Karpas-422 (cell line): ENCODE measurements around the gene NDUFB5. TPM values are rescaled to one million over a fixed set of nuclear protein-coding genes. Genes with fewer than 3 reads are reported as not detected.

ENCODE experiments used
- DNase-seq: peaks from one replicate; pipeline ENCODE4 v3.0.0-alpha.2; 2015
- H2AFZ ChIP-seq: fragments of 200-600 bp; sonication (generic); 2 replicates; pipeline ENCODE4 v1.6.1; 2014; ENCODE audit warnings: antibody characterized with exemption, low read length, mixed read lengths
- H3K27ac ChIP-seq: fragments of 200-600 bp; sonication (generic); 2 replicates; pipeline ENCODE4 v1.5.1; 2014; ENCODE audit warnings: mild to moderate bottlenecking, low read length, moderate library complexity
- H3K27me3 ChIP-seq: fragments of 200-600 bp; sonication (generic); 2 replicates; pipeline ENCODE4 v1.6.1; 2014; ENCODE audit warnings: low read length, mixed read lengths
- H3K36me3 ChIP-seq: fragments of 200-600 bp; sonication (generic); 2 replicates; pipeline ENCODE4 v1.6.1; 2014; ENCODE audit warnings: low read length, mixed read lengths; ENCODE audit not compliant: insufficient read depth
- H3K4me1 ChIP-seq: fragments of 200-600 bp; sonication (generic); 2 replicates; pipeline ENCODE4 v1.6.1; 2014; ENCODE audit warnings: mild to moderate bottlenecking, low read length, mixed read lengths
- H3K4me2 ChIP-seq: fragments of 200-600 bp; sonication (generic); 2 replicates; pipeline ENCODE4 v1.6.1; 2014; ENCODE audit warnings: low read length, low read depth, mild to moderate bottlenecking; ENCODE audit not compliant: poor library complexity, severe bottlenecking
- H3K4me3 ChIP-seq: fragments of 200-600 bp; sonication (generic); 2 replicates; pipeline ENCODE4 v1.5.1; 2014; ENCODE audit warnings: mild to moderate bottlenecking, antibody characterized with exemption, low read length, mixed read lengths
- H3K79me2 ChIP-seq: fragments of 200-600 bp; sonication (generic); 2 replicates; pipeline ENCODE4 v1.6.1; 2014; ENCODE audit warnings: mild to moderate bottlenecking, low read length, mixed read lengths
- H3K9ac ChIP-seq: fragments of 200-600 bp; sonication (generic); 2 replicates; pipeline ENCODE4 v1.6.0; 2014; ENCODE audit warnings: low read length
- H3K9me2 ChIP-seq: fragments of 200-600 bp; sonication (generic), shearing (Covaris generic); replicated peaks from 2 replicates; pipeline ENCODE4 v1.6.0; 2014; ENCODE audit warnings: mild to moderate bottlenecking, low read length, moderate library complexity; ENCODE audit not compliant: insufficient read depth
- H3K9me3 ChIP-seq: fragments of 300-700, 200-600 bp; sonication (generic); 2 replicates; pipeline ENCODE4 v1.6.1; 2014; ENCODE audit warnings: low read length, mixed read lengths
- H4K20me1 ChIP-seq: fragments of 200-600 bp; sonication (generic); 2 replicates; pipeline ENCODE4 v1.6.1; 2014; ENCODE audit warnings: mild to moderate bottlenecking, antibody characterized with exemption, low read length, low read depth; ENCODE audit not compliant: insufficient read depth
- total RNA-seq: library from RNA; depleted of rRNA; stranded (reverse); fragments of >200 nt; shearing (Covaris generic); gene quantifications from 2 replicates; pipeline ENCODE4 v1.2.3, GENCODE V29; 2014; ENCODE audit warnings: low replicate concordance; rRNA removed

NDUFB5 gene
- 132 and 137 TPM in 2 replicates for total RNA-seq

- Histone ChIP-seq H3K27ac (peak within 1 kb of the TSS; percentile 89), H3K27me3 (no peaks in the 10 kb centered on the region), H3K79me2 (peaks cover 86% of the 10 kb centered on the region), H4K20me1 (no peaks in the 10 kb centered on the region), H3K9me2 (no peaks in the 10 kb centered on the region), H3K9ac (peak within 1 kb of the TSS; percentile 90), H3K4me3 (peak within 1 kb of the TSS; percentile 88), H3K4me1 (peaks cover 53% of the 10 kb centered on the region), H3K4me2 (peak within 1 kb of the TSS; percentile 84), H2AFZ (peak within 1 kb of the TSS; percentile 54; the same call in 1 of the 2 replicates), H3K9me3 (no peaks in the 10 kb centered on the region), H3K36me3 (peaks cover 28% of the 10 kb centered on the region)
- DNase-seq: peak; percentile 99
Measured at GRCh38 chr3:179604321-179605078, at the start of gene NDUFB5, which contains the start of gene MRPL47. Gene NDUFB5 (plus strand): TSS chr3:179604794. CDS start chr3:179604816, 22 bp downstream. Gene MRPL47 (minus strand): TSS chr3:179604638. CDS start chr3:179604624, 14 bp downstream.

GRCh38 chr3:179558742-179559364 lies 45.7 kb upstream of the NDUFB5 start:
- peak; percentile 85 for DNase-seq
- Histone ChIP-seq H3K9ac (no peak overlapping the region), H2AFZ (no peak overlapping the region), H3K27me3 (no peaks in the 10 kb centered on the region), H3K9me3 (no peaks in the 10 kb centered on the region), H3K27ac (no peak overlapping the region), H4K20me1 (no peaks in the 10 kb centered on the region; the same call in 1 of the 2 replicates), H3K4me3 (no peak overlapping the region), H3K9me2 (no peaks in the 10 kb centered on the region), H3K4me1 (peaks cover 11% of the 10 kb centered on the region), H3K36me3 (no peaks in the 10 kb centered on the region), H3K79me2 (peaks cover 4% of the 10 kb centered on the region), H3K4me2 (no peak overlapping the region)

GRCh38 chr3:179560791-179561190 lies 43.8 kb upstream of the NDUFB5 start:
- H2AFZ ChIP-seq: no peak overlapping the region
- no peaks in the 10 kb centered on the region for H3K9me3 ChIP-seq
- no peak overlapping the region for H3K4me3 ChIP-seq
- H3K27ac ChIP-seq: no peak overlapping the region
- H3K36me3 ChIP-seq: no peaks in the 10 kb centered on the region
- H3K4me1 ChIP-seq: peaks cover 29% of the 10 kb centered on the region
- H3K9me2 ChIP-seq: no peaks in the 10 kb centered on the region
- no peak for DNase-seq
- peaks cover 23% of the 10 kb centered on the region for H3K79me2 ChIP-seq
- H4K20me1 ChIP-seq: no peaks in the 10 kb centered on the region; the same call in 1 of the 2 replicates
- no peak overlapping the region for H3K4me2 ChIP-seq
- H3K27me3 ChIP-seq: no peaks in the 10 kb centered on the region
- no peak overlapping the region for H3K9ac ChIP-seq

GRCh38 chr3:179562591-179563270 lies 41.9 kb upstream of the NDUFB5 start, which contains the start of gene ACTL6A:
Gene ACTL6A (plus strand): TSS chr3:179562926. CDS start chr3:179563093, 167 bp downstream.
- Histone ChIP-seq H3K4me2 (peak within 1 kb of the TSS; percentile 84), H2AFZ (peak within 1 kb of the TSS; percentile 71; the same call in 1 of the 2 replicates), H3K4me3 (peak within 1 kb of the TSS; percentile 68), H3K36me3 (no peaks in the 10 kb centered on the region), H3K9me3 (no peaks in the 10 kb centered on the region), H3K4me1 (peaks cover 35% of the 10 kb centered on the region), H3K79me2 (peaks cover 42% of the 10 kb centered on the region), H3K27ac (peak within 1 kb of the TSS; percentile 81), H4K20me1 (no peaks in the 10 kb centered on the region; the same call in 1 of the 2 replicates), H3K9me2 (no peaks in the 10 kb centered on the region), H3K9ac (peak within 1 kb of the TSS; percentile 94), H3K27me3 (no peaks in the 10 kb centered on the region)
- peak; percentile 100 for DNase-seq

GRCh38 chr3:179563271-179563783 lies 41.3 kb upstream of the NDUFB5 start:
- Histone ChIP-seq H3K79me2 (peaks cover 48% of the 10 kb centered on the region), H4K20me1 (no peaks in the 10 kb centered on the region; the same call in 1 of the 2 replicates), H3K9ac (peak overlapping the region; percentile 94), H3K9me3 (no peaks in the 10 kb centered on the region), H3K4me1 (peaks cover 35% of the 10 kb centered on the region), H3K27me3 (no peaks in the 10 kb centered on the region), H3K9me2 (no peaks in the 10 kb centered on the region), H3K4me2 (peak overlapping the region; percentile 78), H3K36me3 (no peaks in the 10 kb centered on the region), H3K4me3 (peak overlapping the region; percentile 68), H3K27ac (peak overlapping the region; percentile 81), H2AFZ (no peak overlapping the region)
- peak; percentile 89 for DNase-seq

GRCh38 chr3:179565496-179565895 lies 39.1 kb upstream of the NDUFB5 start:
- no peaks in the 10 kb centered on the region for H3K9me2 ChIP-seq
- peaks cover 70% of the 10 kb centered on the region for H3K79me2 ChIP-seq
- H3K9ac ChIP-seq: peak overlapping the region; percentile 46
- peak; percentile 68 for DNase-seq
- peaks cover 30% of the 10 kb centered on the region for H3K4me1 ChIP-seq
- peaks cover 17% of the 10 kb centered on the region; the same call in 1 of the 2 replicates for H3K36me3 ChIP-seq
- peak overlapping the region; percentile 78 for H3K4me2 ChIP-seq
- no peak overlapping the region for H2AFZ ChIP-seq
- no peaks in the 10 kb centered on the region for H3K27me3 ChIP-seq
- peak overlapping the region; percentile 51; the same call in 1 of the 2 replicates for H3K27ac ChIP-seq
- H4K20me1 ChIP-seq: no peaks in the 10 kb centered on the region; the same call in 1 of the 2 replicates
- peak overlapping the region; percentile 21; the same call in 1 of the 2 replicates for H3K4me3 ChIP-seq
- H3K9me3 ChIP-seq: no peaks in the 10 kb centered on the region

GRCh38 chr3:179580992-179581391 lies 23.6 kb upstream of the NDUFB5 start:
- Histone ChIP-seq H3K27ac (no peak overlapping the region), H4K20me1 (no peaks in the 10 kb centered on the region), H3K9me2 (no peaks in the 10 kb centered on the region), H2AFZ (no peak overlapping the region), H3K9me3 (no peaks in the 10 kb centered on the region), H3K36me3 (peaks cover 54% of the 10 kb centered on the region), H3K4me1 (0 out of 2 replicates have a peak, but pooled peaks cover 4% of the 10 kb centered on the region), H3K9ac (no peak overlapping the region), H3K4me3 (no peak overlapping the region), H3K27me3 (no peaks in the 10 kb centered on the region), H3K4me2 (no peak overlapping the region), H3K79me2 (peaks cover 3% of the 10 kb centered on the region)
- no peak for DNase-seq
